ENCODE results near the gene ILK.

DNA sequence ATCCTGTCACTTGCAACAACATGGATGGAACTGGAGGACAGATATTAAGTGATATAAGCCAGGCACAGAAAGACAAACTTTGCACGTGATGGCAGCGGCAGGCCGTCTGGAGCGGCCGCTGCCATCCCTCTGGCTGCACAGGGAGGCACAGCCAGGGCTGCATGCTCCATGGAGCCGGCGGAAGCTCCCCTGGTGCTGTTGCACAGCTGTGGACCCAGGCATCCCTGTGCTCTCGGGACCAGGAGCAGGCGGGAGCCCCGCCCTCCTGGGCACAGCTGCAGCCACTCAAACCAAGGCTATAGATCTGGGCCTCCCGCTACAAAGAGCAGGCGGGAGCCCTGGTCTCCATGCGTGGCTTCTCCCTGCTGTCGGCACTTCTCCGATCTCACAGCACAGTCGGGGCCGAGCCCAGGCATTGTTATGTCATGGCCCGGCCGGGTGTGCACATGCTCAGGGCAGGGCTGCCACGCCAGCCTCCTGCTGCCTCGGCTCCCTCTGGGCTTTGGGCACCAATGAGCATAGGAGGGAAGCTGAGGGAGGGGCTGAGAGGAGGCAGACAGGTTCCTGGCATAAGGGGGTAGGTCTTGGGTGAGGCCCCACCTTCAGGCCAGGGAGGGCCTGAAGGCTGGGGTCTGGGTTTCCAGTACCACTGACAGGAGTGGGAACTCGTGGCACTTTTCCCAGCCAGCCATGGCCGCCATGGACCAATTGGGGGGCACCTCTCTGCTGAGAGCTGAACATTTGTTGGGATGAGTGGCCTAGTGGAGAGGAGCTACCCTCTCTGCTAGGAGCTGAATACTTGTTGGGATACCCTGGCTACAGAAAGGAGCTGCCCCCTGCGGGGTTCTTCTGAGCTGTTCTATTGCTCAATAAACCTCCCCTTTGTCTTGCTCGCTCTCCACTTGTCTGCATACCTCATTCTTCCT lies 16.9 kb upstream of the ILK start:
- TF ChIP-seq, protein P1, sequence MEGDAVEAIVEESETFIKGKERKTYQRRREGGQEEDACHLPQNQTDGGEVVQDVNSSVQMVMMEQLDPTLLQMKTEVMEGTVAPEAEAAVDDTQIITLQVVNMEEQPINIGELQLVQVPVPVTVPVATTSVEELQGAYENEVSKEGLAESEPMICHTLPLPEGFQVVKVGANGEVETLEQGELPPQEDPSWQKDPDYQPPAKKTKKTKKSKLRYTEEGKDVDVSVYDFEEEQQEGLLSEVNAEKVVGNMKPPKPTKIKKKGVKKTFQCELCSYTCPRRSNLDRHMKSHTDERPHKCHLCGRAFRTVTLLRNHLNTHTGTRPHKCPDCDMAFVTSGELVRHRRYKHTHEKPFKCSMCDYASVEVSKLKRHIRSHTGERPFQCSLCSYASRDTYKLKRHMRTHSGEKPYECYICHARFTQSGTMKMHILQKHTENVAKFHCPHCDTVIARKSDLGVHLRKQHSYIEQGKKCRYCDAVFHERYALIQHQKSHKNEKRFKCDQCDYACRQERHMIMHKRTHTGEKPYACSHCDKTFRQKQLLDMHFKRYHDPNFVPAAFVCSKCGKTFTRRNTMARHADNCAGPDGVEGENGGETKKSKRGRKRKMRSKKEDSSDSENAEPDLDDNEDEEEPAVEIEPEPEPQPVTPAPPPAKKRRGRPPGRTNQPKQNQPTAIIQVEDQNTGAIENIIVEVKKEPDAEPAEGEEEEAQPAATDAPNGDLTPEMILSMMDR (IDR thresholded peaks at IDR 0.05; ENCODE audit: poor library complexity), result no peak
- no peak for TF ChIP-seq EZH2 (IDR thresholded peaks at IDR 0.05; ENCODE audit: borderline replicate concordance)
